NCI-H1105 (cell line): ENCODE results near the gene ZCWPW1.
"Not testable (repeated sequence)": the region's sequence is repeated elsewhere in the genome, so short reads cannot be mapped to it uniquely, and the experiment has no call there.

Experiments used
- DNase-seq: peaks from one replicate; lab custom pipeline; 2025; lab: John Stamatoyannopoulos, UW

The ZCWPW1 gene

DNA sequence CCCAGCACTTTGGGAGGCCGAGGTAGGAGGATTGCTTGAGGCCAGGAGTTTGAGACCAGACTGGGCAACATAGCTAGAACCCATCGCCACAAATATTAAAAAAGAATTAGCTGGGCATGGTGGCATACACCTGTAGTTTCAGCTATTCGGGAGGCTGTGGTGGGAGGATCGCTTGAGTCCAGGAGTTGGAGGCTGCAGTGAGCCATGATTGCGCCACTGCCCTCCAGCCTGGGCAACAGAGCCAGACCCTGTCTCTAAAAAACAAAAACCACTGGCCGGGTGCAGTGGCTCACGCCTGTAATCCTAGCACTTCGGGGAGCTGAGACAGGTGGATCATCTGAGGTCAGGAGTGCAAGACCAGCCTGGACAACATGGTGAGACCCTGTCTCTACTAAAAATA is 25.4 kb upstream of the ZCWPW1 start:
- not testable (repeated sequence) for DNase-seq

DNA sequence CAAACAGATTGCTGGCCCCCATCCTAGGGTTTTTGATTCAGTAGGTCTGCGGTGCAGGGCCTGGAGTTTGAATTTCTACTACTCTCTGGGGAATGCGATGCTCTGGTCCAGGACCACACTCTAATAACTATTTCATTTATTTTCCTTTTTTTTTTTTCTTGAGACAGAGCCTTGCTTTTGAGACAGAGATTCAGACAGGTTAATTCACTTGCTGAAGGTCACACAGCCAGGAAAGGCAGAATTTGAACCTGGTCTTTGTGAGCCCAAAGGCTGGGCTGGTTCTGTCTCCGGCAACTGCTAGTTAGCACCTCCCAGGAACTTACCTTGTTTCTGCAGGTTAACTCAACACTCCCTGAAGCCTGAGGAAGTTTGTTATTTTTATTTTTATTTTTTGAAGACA is 24.0 kb upstream of the ZCWPW1 start:
- no peak for DNase-seq

DNA sequence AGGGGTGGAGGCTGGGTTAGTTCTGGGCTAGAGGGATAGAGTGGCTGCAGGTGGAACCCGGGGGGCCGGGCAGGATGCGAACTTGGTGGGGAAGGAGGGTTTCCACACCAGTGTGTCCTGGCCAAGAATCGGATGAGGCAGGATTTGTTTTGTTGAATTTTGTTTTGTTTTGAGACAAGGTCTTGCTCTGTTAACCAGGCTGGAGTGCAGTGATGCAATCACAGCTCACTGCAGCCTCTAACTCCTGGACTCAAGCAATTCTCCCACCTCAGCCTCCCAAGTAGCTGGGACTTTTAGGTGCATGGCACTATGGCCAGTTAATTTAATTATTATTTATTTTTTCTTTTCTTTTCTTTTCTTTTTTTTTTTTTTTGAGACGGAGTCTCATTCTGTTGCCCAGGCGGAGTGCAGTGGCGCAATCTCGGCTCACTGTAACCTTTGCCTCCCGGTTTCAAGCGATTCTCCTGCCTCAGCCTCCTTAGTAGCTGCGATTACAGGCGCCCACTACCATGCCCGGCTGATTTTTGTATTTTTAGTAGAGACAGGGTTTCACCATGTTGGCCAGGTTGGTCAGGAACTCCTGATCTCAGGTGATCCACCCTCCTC is 20.8 kb upstream of the ZCWPW1 start:
- no peak for DNase-seq

DNA sequence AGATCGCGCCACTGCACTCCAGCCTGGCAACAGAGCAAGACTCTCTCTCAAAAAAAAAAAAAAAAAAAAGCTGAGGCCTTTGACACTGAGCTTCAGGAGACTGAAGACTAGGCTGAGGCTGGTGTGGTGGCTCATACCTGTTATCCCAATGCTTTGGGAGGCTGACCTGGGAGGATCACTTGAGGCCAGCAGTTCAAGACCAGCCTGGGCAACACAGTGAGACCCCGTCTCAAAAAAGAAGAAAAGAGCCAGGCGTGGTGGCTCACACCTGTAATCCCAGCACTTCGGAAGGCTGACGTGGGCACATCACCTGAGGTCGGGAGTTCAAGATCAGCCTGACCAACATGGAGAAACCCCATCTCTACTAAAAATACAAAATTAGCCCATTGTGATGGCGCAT is 18.9 kb upstream of the ZCWPW1 start:
- not testable (repeated sequence) for DNase-seq

DNA sequence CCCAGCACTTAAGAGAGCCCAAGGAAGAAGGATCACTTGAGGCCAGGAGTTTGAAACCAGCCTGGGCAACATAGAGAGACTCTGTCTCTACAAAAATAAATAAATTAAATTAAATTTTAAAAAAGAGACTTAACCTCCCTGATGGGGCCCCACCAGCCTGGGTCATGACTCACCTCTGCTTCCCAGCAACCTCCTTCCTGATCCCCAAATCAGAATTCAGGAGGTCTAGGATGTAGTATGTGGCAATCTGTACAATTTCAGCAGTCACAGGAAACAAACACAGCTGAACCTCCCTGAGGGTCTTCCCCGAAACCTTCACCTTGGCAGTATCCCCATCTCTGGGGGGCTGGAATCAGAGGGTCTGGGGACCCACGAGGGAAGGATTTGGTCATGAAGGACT is 17.5 kb upstream of the ZCWPW1 start:
- no peak for DNase-seq

DNA sequence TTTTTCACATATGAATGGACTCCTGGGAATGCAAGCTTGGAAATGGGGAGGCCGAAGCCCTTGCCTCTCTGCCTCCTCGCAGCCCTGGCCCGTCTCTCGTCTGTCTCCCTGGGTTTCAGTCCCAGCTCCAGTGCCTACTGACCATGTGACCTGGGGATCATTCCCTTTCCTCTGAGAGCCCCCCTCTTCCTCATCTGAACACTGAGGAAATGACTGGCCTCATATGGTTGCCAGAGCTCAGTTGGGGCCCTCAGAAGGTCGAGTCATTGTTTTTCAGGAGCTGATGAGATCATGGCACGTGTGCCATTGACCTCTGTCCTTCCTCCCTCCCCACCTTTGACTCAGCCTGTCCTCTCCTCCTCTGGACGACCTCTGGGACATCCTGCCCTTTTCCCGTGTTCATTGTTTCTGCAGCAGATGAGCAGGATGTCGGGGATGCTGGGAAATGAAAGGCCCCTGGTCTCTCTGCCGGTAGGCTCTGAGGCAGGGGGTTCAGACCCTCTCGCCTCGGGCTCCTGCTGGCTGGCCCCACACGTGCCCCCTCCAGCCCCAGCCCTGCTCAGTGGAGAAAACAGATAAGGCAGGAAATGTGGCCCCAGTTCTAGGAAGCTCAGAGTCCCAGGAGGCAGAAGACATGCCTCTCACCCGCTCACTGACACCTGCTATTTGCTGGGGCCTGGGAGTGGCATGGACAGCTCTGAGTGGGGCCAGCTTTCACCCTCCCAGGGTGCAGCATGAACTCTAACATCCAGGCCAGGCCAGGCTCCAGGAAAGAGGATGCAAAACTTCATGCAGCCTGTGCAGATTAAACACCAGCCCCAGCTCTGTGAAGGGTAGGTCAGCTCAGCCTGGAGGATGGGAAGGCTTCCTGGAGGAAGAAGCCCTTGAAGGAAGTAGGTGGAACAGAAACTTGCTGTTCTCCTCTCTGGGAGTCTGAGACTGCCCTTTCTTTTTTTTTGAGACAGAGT is 16.1 kb upstream of the ZCWPW1 start:
- no peak for DNase-seq

DNA sequence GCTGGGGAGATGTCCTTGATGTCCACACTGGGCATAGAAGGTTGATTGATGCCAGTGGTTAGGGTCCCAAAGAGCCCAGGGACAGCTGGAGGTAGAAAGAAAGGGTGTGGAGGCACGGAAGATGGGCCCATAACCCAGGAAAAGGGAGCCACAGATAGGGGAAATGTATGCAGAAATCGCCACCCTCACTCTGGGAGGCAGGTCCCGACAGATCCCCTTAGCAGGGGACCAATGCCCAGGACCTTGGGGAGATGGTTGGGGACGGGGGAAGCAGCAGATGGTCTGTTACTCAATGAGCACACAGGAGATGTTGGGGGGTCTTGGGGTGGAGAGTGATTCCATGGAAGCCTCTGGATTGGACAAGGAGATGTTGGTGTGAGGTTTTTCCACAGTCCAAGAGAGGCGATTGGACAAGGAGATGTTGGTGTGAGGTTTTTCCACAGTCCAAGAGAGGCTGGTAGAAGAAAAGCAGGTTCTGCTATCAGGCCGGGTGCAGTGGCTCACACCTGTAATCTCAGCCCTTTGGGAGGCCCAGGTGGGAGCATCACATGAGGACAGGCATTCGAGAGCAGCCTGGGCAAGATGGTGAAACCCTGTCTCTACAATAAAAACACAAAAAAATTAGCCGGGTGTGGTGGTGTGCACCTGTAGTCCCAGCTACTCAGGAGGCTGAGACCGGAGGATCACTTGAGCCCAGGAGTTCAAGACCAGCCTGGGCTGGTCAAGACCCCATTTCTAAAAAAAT is 14.8 kb upstream of the ZCWPW1 start:
- no peak for DNase-seq

DNA sequence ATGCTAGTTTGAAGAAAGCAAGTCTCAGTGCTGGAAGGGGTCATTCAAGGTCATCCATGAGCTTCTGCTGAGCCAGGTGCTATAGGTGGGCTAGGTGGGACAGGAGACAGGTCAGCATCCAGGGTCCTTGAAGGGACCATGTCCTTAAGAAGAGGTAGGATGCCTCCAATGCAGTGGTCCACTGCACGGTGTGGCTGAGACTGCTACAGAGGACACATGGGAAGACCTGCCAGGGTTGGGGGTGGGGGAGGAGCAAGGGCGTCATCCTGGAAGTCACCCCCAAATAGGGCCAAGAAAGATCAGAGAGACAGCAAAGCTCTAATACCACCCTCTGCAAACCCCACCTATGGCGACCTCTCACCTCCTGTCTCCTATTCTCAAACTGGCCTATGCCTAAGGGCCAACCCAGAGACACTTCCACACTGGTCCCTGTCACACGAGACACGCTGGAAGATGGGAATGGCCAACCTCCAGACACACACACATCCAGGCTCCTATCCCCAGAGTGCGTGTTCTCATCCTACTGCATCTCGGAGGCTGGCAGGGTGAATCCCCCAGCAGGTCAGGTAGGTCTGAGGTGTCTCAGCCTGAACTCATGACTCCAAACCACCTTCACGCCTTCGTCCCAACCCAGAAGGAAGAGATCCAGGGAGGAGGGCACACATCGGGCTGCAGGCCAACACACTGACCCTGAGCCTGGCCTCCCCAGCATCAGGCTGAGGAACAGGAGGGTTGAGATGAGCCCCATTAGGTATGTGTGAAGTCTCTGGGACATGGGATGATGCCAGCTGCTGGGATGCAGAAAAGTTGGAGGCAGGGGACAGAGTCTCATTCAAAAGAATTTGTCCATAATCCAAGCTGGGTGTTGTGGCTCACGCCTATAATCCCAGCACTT is 13.4 kb upstream of the ZCWPW1 start:
- DNase-seq, result no peak

DNA sequence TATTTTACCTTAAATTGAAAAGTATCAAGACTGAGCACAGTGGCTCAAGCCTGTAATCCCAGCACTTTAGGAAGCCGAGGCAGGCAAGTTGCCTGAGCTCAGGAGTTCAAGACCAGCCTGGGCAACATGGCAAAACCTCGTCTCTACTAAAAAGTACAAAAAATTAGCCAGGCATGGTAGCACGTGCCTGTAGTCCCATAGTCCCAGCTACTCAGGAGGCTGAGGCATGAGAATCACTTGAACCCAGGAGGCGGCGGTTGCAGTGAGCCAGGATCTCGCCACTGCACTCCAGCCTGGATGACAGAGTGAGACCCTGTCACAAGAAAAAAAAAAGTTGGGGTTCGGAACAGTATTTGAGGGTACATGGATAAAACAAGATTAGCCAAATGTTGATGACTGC is 10.7 kb upstream of the ZCWPW1 start:
- not testable (repeated sequence) for DNase-seq

DNA sequence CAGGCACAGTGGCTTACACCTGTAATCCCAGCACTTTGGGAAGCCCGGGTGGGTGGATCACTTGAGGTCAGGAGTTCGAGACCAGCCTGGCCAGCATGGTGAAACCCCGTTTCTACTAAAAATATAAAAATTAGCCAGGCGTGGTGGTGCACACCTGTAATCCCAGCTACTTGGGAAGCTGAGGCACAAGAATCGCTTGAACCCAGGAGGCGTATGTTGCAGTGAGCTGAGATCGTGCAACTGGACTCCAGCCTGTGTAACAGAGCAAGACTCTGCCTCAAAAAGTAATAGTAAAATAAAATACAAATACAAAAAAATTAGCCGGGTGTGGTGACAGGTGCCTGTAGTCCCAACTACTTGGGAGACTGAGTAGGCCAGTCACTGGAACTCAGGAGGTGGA is 10.2 kb upstream of the ZCWPW1 start:
- DNase-seq, result not testable (repeated sequence)

DNA sequence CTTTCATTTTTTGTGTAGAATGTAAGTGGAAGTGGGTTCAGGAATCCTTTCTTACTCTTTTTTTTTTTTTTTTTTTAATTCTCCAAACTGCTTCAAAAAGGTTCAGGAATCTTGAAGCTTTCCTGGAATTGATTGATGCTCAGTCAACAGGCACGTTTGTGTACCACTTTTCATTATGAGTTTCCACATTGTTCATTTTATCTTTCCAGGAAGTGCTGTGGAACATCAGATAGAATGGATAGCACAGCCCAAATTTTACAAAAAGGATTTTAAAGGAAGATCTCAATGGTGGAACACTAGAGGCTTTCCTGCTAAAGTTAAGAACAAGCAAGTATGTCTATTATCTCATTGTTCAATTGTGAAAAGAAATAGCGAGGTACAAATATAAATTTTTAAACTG is 9.7 kb upstream of the ZCWPW1 start:
- DNase-seq, result no peak

DNA sequence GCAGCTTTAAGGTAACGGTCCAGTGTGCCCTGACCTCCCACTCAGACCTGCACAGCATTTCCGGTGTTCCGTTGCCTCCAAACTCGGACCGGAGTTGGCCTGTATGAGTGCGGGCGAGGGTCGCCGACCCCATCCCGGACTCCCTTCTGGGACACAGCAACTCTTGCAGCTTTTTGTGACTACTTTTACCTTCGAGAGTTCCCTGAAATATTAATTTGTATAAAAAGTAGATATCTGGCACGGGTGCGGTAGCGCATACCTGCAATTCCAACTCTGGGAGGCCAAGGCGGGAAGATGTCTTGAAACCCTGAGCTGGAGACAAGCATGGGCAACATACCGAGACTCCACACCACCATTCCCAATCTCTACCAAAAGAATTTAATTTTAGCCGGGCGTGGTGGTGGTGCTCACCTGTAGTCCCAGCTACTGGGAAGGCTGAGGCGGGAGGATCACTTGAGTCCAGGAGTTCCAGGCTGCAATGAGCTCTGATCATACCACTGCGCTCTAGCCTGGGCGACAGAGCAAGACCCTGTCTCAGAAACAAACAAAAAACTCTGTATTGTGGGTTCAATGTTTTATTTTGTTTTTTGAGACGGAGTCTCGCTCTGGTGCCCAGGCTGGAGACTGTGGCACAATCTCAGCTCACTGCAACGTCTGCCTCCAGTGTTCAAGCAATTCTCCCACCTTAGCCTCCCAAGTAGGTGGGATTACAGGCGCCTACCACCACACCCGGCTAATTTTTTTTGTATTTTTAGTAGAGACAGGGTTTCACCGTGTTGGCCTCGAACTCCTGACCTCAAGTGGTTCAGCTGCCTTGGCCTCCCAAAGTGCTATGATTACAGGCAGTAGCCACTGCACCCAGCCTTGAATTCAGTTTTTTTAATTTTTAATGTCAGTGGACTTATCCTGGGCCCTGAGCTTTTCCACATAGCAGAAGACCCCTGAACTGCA is 8.9 kb upstream of the ZCWPW1 start:
- no peak for DNase-seq

DNA sequence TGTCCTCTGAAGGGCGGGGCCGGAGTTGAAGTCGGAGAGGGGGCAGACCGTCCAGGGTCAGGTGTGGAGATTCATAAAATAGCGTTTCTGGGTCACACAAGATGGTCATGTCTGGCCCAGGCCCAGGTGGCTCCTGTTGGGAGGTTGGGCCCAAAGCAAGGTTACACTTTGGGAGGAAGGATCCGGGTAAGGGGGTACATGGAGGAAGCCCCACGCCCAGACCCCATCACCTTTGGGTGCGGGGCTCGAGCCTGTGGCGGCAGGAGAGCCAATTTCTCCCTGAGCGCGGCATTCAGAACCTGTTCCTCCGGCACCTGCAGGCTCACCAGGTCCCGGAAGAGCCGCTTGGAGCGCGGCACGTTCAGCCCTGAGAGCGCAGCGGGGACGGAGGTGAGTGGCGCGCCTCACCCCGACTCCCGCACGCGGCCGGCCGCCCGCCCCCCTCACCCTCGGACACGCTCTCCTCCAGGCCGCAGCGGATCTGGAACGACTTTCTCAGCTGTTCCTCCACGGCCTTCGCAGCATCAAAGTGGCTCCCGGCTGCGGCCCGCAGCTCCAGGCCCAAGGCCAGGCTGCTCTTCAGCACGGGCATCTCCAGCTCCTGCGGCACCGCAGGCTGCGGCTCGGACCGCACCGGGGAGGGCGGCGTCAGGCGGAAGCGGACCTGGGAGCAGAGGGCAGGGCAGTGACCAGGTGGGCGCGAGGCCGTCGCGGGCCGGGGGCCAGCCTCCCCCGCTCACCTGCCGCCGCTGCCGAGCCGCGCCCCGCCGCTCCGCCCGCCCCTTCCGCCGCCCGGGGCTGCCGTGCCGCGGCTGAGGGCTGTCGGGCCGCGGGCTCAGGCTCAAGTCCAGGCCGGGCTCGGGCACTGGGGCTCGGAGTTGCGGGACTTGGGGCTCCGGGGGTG is 7.2 kb upstream of the ZCWPW1 start:
- no peak for DNase-seq

DNA sequence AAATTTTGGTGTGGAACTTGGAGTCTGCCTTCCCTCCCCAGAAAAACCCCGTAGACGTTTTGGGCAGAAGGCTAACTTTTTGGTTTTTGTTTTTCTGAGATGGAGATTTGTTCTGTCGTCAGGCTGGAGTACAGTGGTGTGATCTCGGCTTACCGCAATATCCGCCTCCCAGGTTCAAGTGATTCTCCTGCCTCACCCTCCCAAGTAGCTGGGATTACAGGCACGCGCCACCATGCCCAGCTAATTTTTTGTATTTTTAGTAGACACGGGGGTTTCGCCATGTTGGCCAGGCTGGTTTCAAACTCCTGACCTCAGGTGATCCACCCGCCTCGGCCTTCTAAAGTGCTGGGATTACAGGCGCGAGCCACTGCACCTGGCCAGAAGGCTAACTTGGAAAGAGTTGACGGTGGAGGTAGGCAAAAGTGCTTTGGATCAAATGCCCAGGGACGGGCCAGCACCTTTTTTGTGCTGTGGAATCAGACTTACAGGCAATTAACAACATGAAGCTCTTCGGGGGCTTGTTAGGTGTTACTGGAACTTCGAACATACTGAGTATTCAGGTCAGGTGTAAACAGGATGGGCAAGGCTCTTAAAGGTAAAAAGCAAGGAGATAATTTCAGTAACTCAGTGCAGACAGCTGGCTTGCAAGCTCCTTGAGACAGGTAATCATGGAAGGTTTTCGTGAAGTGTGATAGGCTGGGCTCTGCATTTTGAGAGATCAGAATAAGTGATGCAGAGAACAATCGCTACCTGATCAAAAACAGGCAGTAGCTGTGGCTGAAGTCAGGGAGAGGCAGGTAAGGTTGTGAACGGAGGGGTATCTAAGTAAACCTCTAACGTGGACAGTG is 6.0 kb upstream of the ZCWPW1 start:
- DNase-seq, result no peak

DNA sequence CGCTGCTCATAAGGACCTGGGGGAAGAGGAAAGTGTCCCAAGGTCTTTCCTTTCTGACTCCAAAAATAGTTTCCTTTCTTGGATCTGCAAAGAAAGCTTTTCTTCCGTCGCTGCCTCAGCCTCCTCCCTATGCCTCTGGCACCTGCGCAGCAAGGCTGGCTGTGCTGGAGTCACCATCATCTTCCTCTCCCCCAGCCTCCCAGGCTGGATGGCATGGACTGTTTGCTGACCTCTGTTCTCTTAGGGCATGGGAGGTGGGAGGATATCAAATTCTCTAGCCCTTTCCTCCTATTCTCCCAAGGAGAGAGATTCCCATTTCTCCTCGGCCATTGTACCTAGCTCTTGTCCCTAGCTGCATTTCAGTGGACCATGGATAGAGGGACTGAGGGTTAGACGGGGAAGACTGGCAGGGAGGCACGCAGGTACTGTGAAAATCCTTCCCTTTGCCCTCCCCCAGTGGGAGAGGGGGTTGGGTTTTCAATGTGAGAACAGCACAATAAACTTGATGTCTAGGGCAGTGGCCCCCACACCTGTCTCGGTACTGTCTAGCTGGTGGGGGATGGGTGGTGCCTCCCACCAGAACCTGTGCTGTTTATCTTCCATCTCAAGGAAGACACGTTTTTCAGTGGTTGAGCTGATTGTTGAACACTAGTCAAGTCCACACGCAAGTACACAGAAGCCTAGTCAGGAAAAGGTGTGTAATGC is 5.2 kb upstream of the ZCWPW1 start:
- DNase-seq, result no peak

DNA sequence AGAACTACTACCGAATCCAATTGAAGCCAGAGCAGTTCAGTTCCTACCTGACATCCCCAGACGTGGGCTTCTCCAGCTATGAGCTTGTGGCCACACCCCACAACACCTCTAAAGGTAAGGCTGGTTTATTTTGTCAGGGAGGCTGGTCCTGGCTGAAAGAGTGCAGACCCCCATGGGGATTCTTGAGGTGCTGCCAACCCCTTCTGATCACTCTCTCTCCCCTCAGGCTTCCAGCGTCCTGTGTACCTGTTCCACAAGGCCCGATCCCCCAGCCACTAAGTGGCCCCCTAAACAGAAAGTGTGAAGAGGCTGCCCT is 4.7 kb upstream of the ZCWPW1 start:
- no peak for DNase-seq

DNA sequence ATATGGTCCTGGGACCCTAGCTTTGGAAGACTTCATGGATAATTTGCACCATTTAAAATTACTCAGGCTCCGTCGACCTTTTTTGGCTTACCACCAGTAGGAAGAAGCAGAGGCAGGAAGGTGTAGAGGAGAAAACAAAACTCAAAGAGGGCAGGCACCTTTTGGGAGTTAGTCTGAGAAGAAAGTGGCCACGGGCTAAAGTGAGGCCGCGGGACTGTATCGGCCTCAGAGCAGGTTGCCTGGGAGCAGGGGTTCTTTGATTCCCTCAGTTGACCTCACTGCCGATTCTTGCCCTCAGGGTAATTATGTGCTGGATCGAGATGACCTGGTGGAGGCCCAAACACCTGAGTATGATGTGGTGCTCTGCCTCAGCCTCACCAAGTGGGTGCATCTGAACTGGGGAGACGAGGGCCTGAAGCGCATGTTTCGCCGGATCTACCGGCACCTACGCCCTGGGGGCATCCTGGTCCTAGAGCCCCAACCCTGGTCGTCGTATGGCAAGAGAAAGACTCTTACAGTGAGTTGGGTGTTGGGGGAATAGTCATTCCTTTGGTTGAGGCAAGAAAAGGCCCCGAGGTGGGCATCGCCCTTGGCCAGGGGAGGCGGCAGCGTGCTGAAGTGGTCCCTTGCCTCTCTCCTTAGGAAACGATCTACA is 4.2 kb upstream of the ZCWPW1 start:
- no peak for DNase-seq

DNA sequence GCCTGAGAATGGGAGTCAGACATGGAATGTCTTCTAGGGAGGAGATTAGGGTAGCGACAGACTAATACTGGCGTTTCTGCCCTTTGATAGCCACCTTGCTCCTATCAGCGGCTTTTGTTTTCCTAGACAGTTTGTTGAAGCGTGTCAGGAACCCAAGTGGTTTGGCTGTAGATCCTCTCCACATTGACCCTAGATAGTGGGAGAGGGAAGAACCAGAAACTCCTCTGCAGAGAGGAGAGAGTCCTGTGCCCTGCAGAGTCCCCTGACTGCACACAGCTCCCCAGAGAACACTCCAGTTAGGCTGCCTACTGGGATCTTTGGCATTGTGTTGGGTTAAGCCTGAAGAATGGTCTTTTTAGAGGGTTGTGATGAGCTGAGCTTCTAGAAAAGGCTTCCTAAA is 3.5 kb upstream of the ZCWPW1 start:
- no peak for DNase-seq
